IMR-90 (cell line): ENCODE measurements around the gene DHRS7B. TPM values are rescaled to one million over a fixed set of nuclear protein-coding genes. Genes with fewer than 3 reads are reported as not detected.

Experiments used
- ATAC-seq: fragments of 200-7000 bp; cut with Tn5 transposase; 2 replicates; pipeline ENCODE4 v1.9.1; 2020; ENCODE audit warnings: low read depth, mild to moderate bottlenecking, moderate library complexity
- BruUV-seq: library from RNA; stranded (reverse); fragments of 400-500 nt; replicated peaks from 2 replicates; lab custom pipeline; 2021; lab: Mats Ljungman, UMichigan
- CTCF ChIA-PET: fragments of 300-600 bp; formaldehyde crosslinking; extraction: SDS; loops from one replicate; lab custom pipeline; 2021; ENCODE audit warnings: antibody characterized with exemption; lab: Yijun Ruan, JAX
- POLR2A ChIA-PET: fragments of 300-600 bp; sonication (Branson Sonifier 250); formaldehyde crosslinking; loops from one replicate; lab custom pipeline; 2022; ENCODE audit warnings: antibody characterized with exemption; ENCODE audit not compliant: unreplicated experiment; lab: Charles Lee
- DNase-seq: peaks from one replicate; pipeline ENCODE4 v3.0.0; 2013
- H2AFZ ChIP-seq: replicated peaks from 2 replicates; pipeline ENCODE3; 2013; ENCODE audit warnings: low read length, mild to moderate bottlenecking; ENCODE audit not compliant: poor library complexity
- H2AK5ac ChIP-seq: 2 replicates; pipeline ENCODE4 v1.6.1; 2013; ENCODE audit warnings: low read depth, low read length, inconsistent platforms
- H2AK9ac ChIP-seq: replicated peaks from 2 replicates; pipeline ENCODE3; 2013; ENCODE audit warnings: mild to moderate bottlenecking, low read depth, low read length, moderate library complexity; ENCODE audit not compliant: poor library complexity
- H2BK120ac ChIP-seq: 2 replicates; pipeline ENCODE4 v1.6.1; 2013; ENCODE audit warnings: low read depth, low read length, inconsistent platforms
- H2BK15ac ChIP-seq: 3 replicates; pipeline ENCODE4 v1.6.1; 2013; ENCODE audit warnings: low read depth, low read length, inconsistent platforms
- H2BK20ac ChIP-seq: 2 replicates; pipeline ENCODE4 v1.6.1; 2013; ENCODE audit warnings: low read depth, mild to moderate bottlenecking, inconsistent platforms, low read length, moderate library complexity
- H2BK5ac ChIP-seq: 2 replicates; pipeline ENCODE4 v1.6.1; 2013; ENCODE audit warnings: mild to moderate bottlenecking, low read depth, low read length, inconsistent platforms; ENCODE audit not compliant: poor library complexity, severe bottlenecking
- H3K14ac ChIP-seq: replicated peaks from 2 replicates; pipeline ENCODE4 v1.6.1; 2013; ENCODE audit warnings: low read depth, low read length, inconsistent platforms
- H3K18ac ChIP-seq: 2 replicates; pipeline ENCODE4 v1.6.1; 2013; ENCODE audit warnings: low read depth, low read length, control low read depth
- H3K23ac ChIP-seq: 2 replicates; pipeline ENCODE4 v1.6.1; 2013; ENCODE audit warnings: low read depth, low read length, inconsistent platforms
- H3K27ac ChIP-seq: 2 replicates; pipeline ENCODE4 v1.5.1; 2013; ENCODE audit warnings: mild to moderate bottlenecking, control low read depth, low read length; ENCODE audit not compliant: insufficient read depth
- H3K27me3 ChIP-seq: 2 replicates; pipeline ENCODE4 v1.6.1; 2013; ENCODE audit warnings: low read length; ENCODE audit not compliant: control insufficient read depth, insufficient read depth
- H3K36me3 ChIP-seq: 2 replicates; pipeline ENCODE4 v1.6.1; 2013; ENCODE audit warnings: low read length, mixed read lengths; ENCODE audit not compliant: control insufficient read depth, insufficient read depth
- H3K4ac ChIP-seq: 2 replicates; pipeline ENCODE4 v1.6.1; 2013; ENCODE audit warnings: low read depth, low read length, inconsistent platforms
- H3K4me1 ChIP-seq: 2 replicates; pipeline ENCODE4 v1.6.1; 2013; ENCODE audit warnings: low read length, mixed read lengths; ENCODE audit not compliant: control insufficient read depth, insufficient read depth
- H3K4me2 ChIP-seq: 2 replicates; pipeline ENCODE4 v1.6.1; 2013; ENCODE audit warnings: low read depth, mild to moderate bottlenecking, control low read depth, low read length, moderate library complexity
- H3K4me3 ChIP-seq: 2 replicates; pipeline ENCODE4 v1.5.1; 2013; ENCODE audit warnings: low read depth, mild to moderate bottlenecking, control low read depth, low read length, moderate library complexity; ENCODE audit not compliant: insufficient read depth
- H3K56ac ChIP-seq: 2 replicates; pipeline ENCODE4 v1.6.1; 2013; ENCODE audit warnings: low read length, inconsistent platforms; ENCODE audit not compliant: insufficient read depth; ENCODE audit errors: extremely low read depth
- H3K79me1 ChIP-seq, 2 experiments: 2 replicates each; pipeline ENCODE4 v1.6.1; 2013; ENCODE audit warnings: low read length in 2 of 2, inconsistent platforms in 1 of 2, low read depth in 1 of 2
- H3K9ac ChIP-seq: 2 replicates; pipeline ENCODE4 v1.6.1; 2013; ENCODE audit warnings: low read depth, low read length, control low read depth
- H3K9me1 ChIP-seq: 2 replicates; pipeline ENCODE4 v1.6.1; 2013; ENCODE audit warnings: low read length, inconsistent platforms; ENCODE audit not compliant: insufficient read depth
- H3K9me3 ChIP-seq: 2 replicates; pipeline ENCODE4 v1.6.1; 2013; ENCODE audit warnings: low read length; ENCODE audit not compliant: control insufficient read depth, insufficient read depth
- H4K20me1 ChIP-seq: 2 replicates; pipeline ENCODE4 v1.6.1; 2013; ENCODE audit warnings: low read length, inconsistent platforms; ENCODE audit not compliant: insufficient read depth
- H4K5ac ChIP-seq: 2 replicates; pipeline ENCODE4 v1.6.1; 2013; ENCODE audit warnings: mild to moderate bottlenecking, low read depth, low read length, control low read depth
- H4K8ac ChIP-seq, 2 experiments: 2 replicates each; pipeline ENCODE4 v1.6.1; 2013; ENCODE audit warnings: low read depth in 2 of 2, low read length in 2 of 2, control low read depth in 1 of 2, inconsistent platforms in 1 of 2
- H4K91ac ChIP-seq: 2 replicates; pipeline ENCODE4 v1.6.1; 2013; ENCODE audit warnings: low read depth, low read length, inconsistent platforms; ENCODE audit not compliant: insufficient read depth
- CEBPB ChIP-seq: IDR thresholded peaks from 2 replicates; pipeline ENCODE4 v1.6.1; 2012; ENCODE audit warnings: low read depth, low read length, improper control_type of control experiment
- FOS ChIP-seq: fragments of 150-350 bp; IDR thresholded peaks from 2 replicates; pipeline ENCODE4 v1.6.1; 2016; ENCODE audit warnings: low read depth, low read length
- MAFK ChIP-seq: IDR thresholded peaks from 2 replicates; pipeline ENCODE4 v1.6.1; 2012; ENCODE audit warnings: low read depth, low read length, improper control_type of control experiment
- POLR2A ChIP-seq: IDR thresholded peaks from 2 replicates; pipeline ENCODE4 v1.6.1; 2012; ENCODE audit warnings: mild to moderate bottlenecking, low read depth, low read length
- RAD21 ChIP-seq: IDR thresholded peaks from 2 replicates; pipeline ENCODE4 v1.6.1; 2012; ENCODE audit warnings: low read length, improper control_type of control experiment
- WGBS, 2 experiments: methylation state at CpG; one replicate each; pipeline versions ENCODE4 v1.1.5 to v1.1.7; 2013; ENCODE audit warnings: missing lambda C conversion rate in 2 of 2; ENCODE audit not compliant: insufficient read length in 1 of 2; ENCODE audit errors: extremely low coverage in 2 of 2; 5-methylcytosine and 5-hydroxymethylcytosine counted together
- dilution Hi-C: fragments of 300-500 bp; cut with HindIII; formaldehyde crosslinking; loops from one replicate; pipeline ENCODE4 v1.14.3; 2018; ENCODE audit warnings: low sequenced_read_pairs; ENCODE audit not compliant: unreplicated experiment
- in situ Hi-C: fragments of 300-500 bp; cut with MboI; formaldehyde crosslinking; loops from 3 replicates; pipeline ENCODE4 v1.14.3; 2019; ENCODE audit warnings: low sequenced_read_pairs, inconsistent platforms, mixed read lengths
- intact Hi-C: fragments of 100-400 bp; cut with micrococcal nuclease; formaldehyde crosslinking; loops from 2 replicates; pipeline ENCODE4 v1.10.0; 2022
- polyA plus RNA-seq, 3 experiments: library from polyadenylated mRNA; depleted of rRNA; stranded (reverse); fragments of >200 nt; gene quantifications; 2 replicates each; pipeline ENCODE4 v1.2.3, GENCODE V29; 2012; ENCODE audit warnings: low replicate concordance in 1 of 3
- total RNA-seq: library from RNA; depleted of rRNA; stranded (reverse); fragments of >200 nt; gene quantifications from 2 replicates; pipeline ENCODE4 v1.2.3, GENCODE V29; 2012
- TF ChIP-seq, protein P1 (sequence below): conservative IDR thresholded peaks from 2 replicates; pipeline ENCODE4 v1.5.1; 2012; ENCODE audit warnings: mild to moderate bottlenecking, low read depth, low read length, improper control_type of control experiment

Gene DHRS7B
- total and polyA plus RNA-seq, 2 of the 4 experiments (the other 2 are of a cell fraction) = 24.4 to 34.4 TPM

DNA sequence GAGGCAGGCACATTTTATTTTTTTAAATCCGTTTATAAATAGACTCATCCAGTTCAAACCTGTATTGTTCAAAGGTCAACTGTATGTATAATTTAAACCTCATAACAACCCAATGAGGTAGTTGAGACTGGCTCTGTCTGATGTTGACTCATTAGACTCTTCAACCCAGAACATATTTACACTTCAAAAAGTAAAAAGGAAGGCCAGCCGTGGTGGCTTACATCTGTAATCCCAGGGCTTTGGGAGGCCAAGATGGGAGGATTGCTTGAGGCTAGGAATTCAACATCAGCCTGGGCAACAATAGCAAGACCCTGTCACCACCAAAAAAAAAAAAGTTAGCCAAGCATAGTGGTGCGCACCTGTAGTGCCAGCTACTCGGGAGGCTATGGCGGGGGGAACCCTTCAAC is 32.5 kb upstream of the DHRS7B start (continued):
- TF ChIP-seq, protein P1, sequence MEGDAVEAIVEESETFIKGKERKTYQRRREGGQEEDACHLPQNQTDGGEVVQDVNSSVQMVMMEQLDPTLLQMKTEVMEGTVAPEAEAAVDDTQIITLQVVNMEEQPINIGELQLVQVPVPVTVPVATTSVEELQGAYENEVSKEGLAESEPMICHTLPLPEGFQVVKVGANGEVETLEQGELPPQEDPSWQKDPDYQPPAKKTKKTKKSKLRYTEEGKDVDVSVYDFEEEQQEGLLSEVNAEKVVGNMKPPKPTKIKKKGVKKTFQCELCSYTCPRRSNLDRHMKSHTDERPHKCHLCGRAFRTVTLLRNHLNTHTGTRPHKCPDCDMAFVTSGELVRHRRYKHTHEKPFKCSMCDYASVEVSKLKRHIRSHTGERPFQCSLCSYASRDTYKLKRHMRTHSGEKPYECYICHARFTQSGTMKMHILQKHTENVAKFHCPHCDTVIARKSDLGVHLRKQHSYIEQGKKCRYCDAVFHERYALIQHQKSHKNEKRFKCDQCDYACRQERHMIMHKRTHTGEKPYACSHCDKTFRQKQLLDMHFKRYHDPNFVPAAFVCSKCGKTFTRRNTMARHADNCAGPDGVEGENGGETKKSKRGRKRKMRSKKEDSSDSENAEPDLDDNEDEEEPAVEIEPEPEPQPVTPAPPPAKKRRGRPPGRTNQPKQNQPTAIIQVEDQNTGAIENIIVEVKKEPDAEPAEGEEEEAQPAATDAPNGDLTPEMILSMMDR = no peak
- TF ChIP-seq RAD21 (no peak), POLR2A (no peak), CEBPB (no peak), MAFK (no peak), FOS (no peak)

- no peak overlapping the region for H2BK5ac ChIP-seq
- ATAC-seq (no peak), DNase-seq (no peak)
- no peak overlapping the region for H2AK5ac ChIP-seq
- H3K4me1 ChIP-seq = no peaks in the 10 kb centered on the region
- no peak overlapping the region for H3K23ac ChIP-seq
- H3K27me3 ChIP-seq = no peaks in the 10 kb centered on the region
- dilution Hi-C loops = no loop called here
- H2AFZ ChIP-seq = no peak overlapping the region
- H4K5ac ChIP-seq = no peak overlapping the region
- H4K20me1 ChIP-seq = no peaks in the 10 kb centered on the region
- POLR2A ChIA-PET = no interaction called here
- CTCF ChIA-PET = interaction anchor here (0.6 kb wide), 1 partner anchor 1029 kb away, joined by 3 read pairs; no protein-coding TSS in a partner anchor
- no peak overlapping the region for H3K4me2 ChIP-seq
- no peak overlapping the region for H2BK15ac ChIP-seq
- H4K8ac ChIP-seq = no peak overlapping the region
- no peaks in the 10 kb centered on the region for H3K36me3 ChIP-seq
- no peak overlapping the region for H3K27ac ChIP-seq
- no TSS peak for BruUV-seq
- no peak overlapping the region for H2BK120ac ChIP-seq
- no peak overlapping the region for H3K4me3 ChIP-seq
- H2BK20ac ChIP-seq = no peak overlapping the region
- no CpG with 5 or more reads among the region's 3 CpGs for WGBS, 2 experiments
- H3K9me1 ChIP-seq = no peaks in the 10 kb centered on the region
- no peak overlapping the region for H3K9ac ChIP-seq
- H3K18ac ChIP-seq = no peak overlapping the region
- no peak overlapping the region for H2AK9ac ChIP-seq
- H3K56ac ChIP-seq = no peak overlapping the region
- in situ Hi-C loops = no loop called here
- intact Hi-C loops = loop anchor here (5.0 kb wide), 1 partner anchor 38 kb away; no protein-coding TSS in a partner anchor
- no peak overlapping the region for H3K14ac ChIP-seq
- TF ChIP-seq, protein P1 = no peak
- H3K79me1 ChIP-seq = no peaks in the 10 kb centered on the region
- no peaks in the 10 kb centered on the region for H3K9me3 ChIP-seq
- H3K4ac ChIP-seq = no peak overlapping the region
- no peak overlapping the region for H4K91ac ChIP-seq
Observed at GRCh38 chr17:21095735-21096134, 31.0 kb upstream of the DHRS7B start.
